Suprapubic skin (tissue), 4 donors: ENCODE results near the gene GSTA1. TPM values are rescaled to one million over a fixed set of nuclear protein-coding genes. Genes with fewer than 3 reads are reported as not detected.
A peak's percentile ranks its signal among the peaks of the same experiment; 100 is the strongest.
"Not testable (repeated sequence)": the region's sequence is repeated elsewhere in the genome, so short reads cannot be mapped to it uniquely, and the experiment has no call there.

Source experiments
- DNase-seq, 2 donors: peaks; one replicate each; pipeline ENCODE4 v3.0.0-alpha.2; 2019; ENCODE audit warnings: low spot score in 2 of 2
- H3K27ac ChIP-seq: fragments of 200-600 bp; sonication (generic); one replicate; pipeline ENCODE4 v1.5.1; 2019
- H3K27me3 ChIP-seq: fragments of 200-600 bp; sonication (generic); one replicate; pipeline ENCODE4 v1.5.1; 2019
- H3K36me3 ChIP-seq: fragments of 200-600 bp; sonication (generic); one replicate; pipeline ENCODE4 v1.5.1; 2019
- H3K4me1 ChIP-seq: fragments of 200-600 bp; sonication (generic); one replicate; pipeline ENCODE4 v1.5.1; 2019
- H3K4me3 ChIP-seq: fragments of 200-600 bp; sonication (generic); one replicate; pipeline ENCODE4 v1.5.1; 2019; ENCODE audit warnings: mild to moderate bottlenecking
- H3K9me3 ChIP-seq: fragments of 200-600 bp; sonication (generic); one replicate; pipeline ENCODE4 v1.5.1; 2019
- EP300 ChIP-seq: sonication (generic); formaldehyde crosslinking; IDR thresholded peaks from one replicate; pipeline ENCODE4 v1.6.1; 2017; ENCODE audit warnings: antibody characterized with exemption
- POLR2A ChIP-seq, 2 donors: fragments of 450-650 bp; IDR thresholded peaks; one replicate each; pipeline ENCODE4 v1.6.1; 2017; ENCODE audit warnings: antibody characterized with exemption in 2 of 2, mild to moderate bottlenecking in 2 of 2, moderate library complexity in 2 of 2
- POLR2AphosphoS5 ChIP-seq, 3 donors: sonication (generic); formaldehyde crosslinking; IDR thresholded peaks; one replicate each; pipeline ENCODE4 v1.6.1; 2017; ENCODE audit warnings: antibody characterized with exemption in 3 of 3
- WGBS: methylation state at CpG from one replicate; pipeline ENCODE4 v1.1.5; 2018; 5-methylcytosine and 5-hydroxymethylcytosine counted together
- total RNA-seq, 4 donors: library from RNA; depleted of rRNA; stranded (reverse); fragments of >200 nt; gene quantifications; one replicate each; pipeline ENCODE4 v1.1.0, GENCODE V29; 2016
- TF ChIP-seq, protein P1 (sequence below), 2 donors: fragments of 200-600 bp in 1 of 2; fragments of 450-650 bp in 1 of 2; sonication (generic) in 1 of 2; IDR thresholded peaks; one replicate each; pipeline ENCODE4 v1.5.1; 2016 to 2019; ENCODE audit warnings: antibody characterized with exemption in 2 of 2, mild to moderate bottlenecking in 1 of 2, moderate library complexity in 1 of 2

GSTA1 gene
- total RNA-seq, 4 donors from 2014 or later = not detected

DNA sequence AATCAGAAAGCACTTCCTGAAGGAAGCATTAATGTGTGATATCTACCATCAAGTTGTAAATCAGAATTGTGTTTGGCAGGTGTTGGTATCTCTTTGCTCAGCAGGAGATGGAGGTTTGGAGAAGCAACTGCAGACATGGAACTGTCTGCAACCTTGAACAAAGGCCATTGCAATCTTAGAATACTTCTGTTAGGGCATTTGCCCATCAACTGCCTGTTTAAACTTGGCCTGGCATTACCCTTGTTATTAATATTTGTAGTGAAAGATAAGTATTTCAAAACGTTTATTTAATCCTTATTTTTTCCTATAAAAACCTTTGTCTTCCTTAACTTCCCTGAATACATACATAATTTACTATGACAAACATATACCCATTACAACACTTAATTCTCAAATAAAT is 22.9 kb upstream of the GSTA1 start:
- Histone ChIP-seq H3K9me3 (no peaks in the 10 kb centered on the region), H3K36me3 (no peaks in the 10 kb centered on the region), H3K4me1 (no peaks in the 10 kb centered on the region), H3K27ac (no peak overlapping the region), H3K27me3 (no peaks in the 10 kb centered on the region), H3K4me3 (no peak overlapping the region)
- DNase-seq = no peak
- 35% methylated on average over 1 of the region's 1 CpG for WGBS
- no peak for TF ChIP-seq POLR2A (IDR thresholded peaks at IDR 0.05)
- TF ChIP-seq POLR2AphosphoS5 (IDR thresholded peaks at IDR 0.05) = no peak
- TF ChIP-seq EP300 = no peak
- TF ChIP-seq, protein P1, sequence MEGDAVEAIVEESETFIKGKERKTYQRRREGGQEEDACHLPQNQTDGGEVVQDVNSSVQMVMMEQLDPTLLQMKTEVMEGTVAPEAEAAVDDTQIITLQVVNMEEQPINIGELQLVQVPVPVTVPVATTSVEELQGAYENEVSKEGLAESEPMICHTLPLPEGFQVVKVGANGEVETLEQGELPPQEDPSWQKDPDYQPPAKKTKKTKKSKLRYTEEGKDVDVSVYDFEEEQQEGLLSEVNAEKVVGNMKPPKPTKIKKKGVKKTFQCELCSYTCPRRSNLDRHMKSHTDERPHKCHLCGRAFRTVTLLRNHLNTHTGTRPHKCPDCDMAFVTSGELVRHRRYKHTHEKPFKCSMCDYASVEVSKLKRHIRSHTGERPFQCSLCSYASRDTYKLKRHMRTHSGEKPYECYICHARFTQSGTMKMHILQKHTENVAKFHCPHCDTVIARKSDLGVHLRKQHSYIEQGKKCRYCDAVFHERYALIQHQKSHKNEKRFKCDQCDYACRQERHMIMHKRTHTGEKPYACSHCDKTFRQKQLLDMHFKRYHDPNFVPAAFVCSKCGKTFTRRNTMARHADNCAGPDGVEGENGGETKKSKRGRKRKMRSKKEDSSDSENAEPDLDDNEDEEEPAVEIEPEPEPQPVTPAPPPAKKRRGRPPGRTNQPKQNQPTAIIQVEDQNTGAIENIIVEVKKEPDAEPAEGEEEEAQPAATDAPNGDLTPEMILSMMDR (IDR thresholded peaks at IDR 0.05) = no peak

DNA sequence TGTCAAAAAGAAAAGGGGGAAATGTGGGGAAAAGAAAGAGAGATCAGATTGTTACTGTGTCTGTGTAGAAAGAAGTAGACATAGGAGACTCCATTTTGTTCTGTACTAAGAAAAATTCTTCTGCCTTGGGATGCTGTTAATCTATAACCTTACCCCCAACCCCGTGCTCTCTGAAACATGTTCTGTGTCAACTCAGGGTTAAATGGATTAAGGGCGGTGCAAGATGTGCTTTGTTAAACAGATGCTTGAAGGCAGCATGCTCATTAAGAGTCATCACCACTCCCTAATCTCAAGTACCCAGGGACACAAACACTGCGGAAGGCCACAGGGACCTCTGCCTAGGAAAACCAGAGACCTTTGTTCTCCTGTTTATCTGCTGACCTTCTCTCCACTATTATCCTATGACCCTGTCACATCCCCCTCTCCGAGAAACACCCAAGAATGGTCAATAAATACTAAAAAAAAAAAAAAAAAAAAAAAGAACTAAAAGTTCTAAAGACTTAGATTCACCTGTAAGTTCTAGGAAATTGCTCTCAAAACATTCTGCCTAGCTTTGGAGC is 22.4 kb upstream of the GSTA1 start:
- H3K9me3 ChIP-seq, DNase-seq, H3K36me3 ChIP-seq, H3K27me3 ChIP-seq, H3K27ac ChIP-seq, H3K4me1 ChIP-seq, H3K4me3 ChIP-seq: not testable (repeated sequence)
- WGBS = 77% methylated on average over 4 of the region's 4 CpGs

DNA sequence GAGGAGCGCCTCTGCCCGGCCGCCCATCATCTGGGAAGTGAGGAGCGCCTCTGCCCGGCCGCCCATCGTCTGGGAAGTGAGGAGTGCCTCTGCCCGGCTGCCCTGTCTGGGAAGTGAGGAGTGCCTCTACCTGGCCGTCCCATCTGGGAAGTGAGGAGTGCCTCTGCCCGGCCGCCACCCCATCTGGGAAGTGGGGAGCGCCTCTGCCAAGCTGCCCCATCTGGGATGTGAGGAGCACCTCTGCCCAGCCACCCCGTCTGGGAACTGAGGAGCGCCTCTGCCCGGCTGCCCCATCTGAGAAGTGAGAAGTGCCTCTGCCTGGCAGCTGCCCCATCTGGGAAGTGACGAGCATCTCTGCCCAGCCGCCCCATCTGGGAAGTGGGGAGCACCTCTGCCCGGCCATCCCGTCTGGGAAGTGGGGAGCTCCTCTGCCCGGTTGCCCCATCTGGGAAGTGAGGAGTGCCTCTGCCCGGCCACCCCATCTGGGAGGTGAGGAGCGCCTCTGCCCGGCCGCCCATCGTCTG is 21.7 kb upstream of the GSTA1 start:
- not testable (repeated sequence) for H3K36me3 ChIP-seq, H3K27me3 ChIP-seq, H3K4me1 ChIP-seq, H3K9me3 ChIP-seq, DNase-seq, H3K27ac ChIP-seq, H3K4me3 ChIP-seq
- WGBS = 97% methylated on average over 7 of the region's 25 CpGs

DNA sequence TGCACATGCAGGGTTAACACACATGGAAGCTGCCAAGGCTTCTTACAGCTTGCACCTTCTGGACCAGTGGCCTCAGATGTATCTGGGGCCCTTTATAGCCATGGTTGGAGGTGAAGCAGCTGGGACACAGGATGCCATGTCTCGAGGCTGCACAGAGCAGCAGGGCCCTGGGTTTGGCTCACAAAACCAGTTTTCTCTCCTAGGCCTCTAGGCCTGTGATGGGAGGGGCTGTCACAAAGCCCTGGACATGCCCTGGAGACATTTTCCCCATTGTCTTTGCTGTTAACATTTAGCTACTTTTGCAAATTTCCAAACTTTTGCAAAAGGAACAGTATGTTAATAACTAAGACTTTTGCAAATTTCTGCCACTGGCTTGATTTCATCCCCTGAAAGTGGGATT is 18.2 kb upstream of the GSTA1 start:
- WGBS = no CpG with 5 or more reads among the region's 1 CpG

DNA sequence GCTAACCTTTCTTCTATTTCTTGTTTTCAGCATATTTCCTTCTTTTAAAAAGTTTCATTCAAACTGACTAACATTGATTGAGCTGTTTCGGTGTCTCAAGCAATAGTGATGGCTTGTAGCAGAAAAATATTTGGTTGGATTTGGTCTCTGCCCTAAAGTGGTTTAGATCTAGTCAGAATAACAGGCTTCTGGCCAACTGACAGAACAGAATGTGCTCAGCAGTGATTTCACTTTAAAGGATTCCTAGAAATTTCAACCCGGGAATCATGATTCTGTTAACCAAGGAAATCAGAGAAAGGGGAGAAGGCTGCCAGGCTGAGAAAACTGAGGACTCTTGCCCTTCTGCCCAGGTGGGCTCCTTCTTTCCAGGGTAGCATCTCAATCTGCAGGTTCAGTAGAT is 16.6 kb upstream of the GSTA1 start:
- H3K4me1 ChIP-seq = no peaks in the 10 kb centered on the region
- H3K4me3 ChIP-seq = no peak overlapping the region
- TF ChIP-seq, protein P1 (IDR thresholded peaks at IDR 0.05) = no peak
- no peak for TF ChIP-seq EP300
- TF ChIP-seq POLR2A (IDR thresholded peaks at IDR 0.05) = no peak
- no peak for TF ChIP-seq POLR2AphosphoS5 (IDR thresholded peaks at IDR 0.05)
- DNase-seq = no peak
- H3K27me3 ChIP-seq = no peaks in the 10 kb centered on the region
- no peak overlapping the region for H3K27ac ChIP-seq
- H3K36me3 ChIP-seq = no peaks in the 10 kb centered on the region
- H3K9me3 ChIP-seq = no peaks in the 10 kb centered on the region
- WGBS = 65% methylated on average over 2 of the region's 2 CpGs

More for the DNA sequence above, 18.2 kb upstream of the GSTA1 start:
- Histone ChIP-seq H3K4me1 (no peaks in the 10 kb centered on the region), H3K27ac (no peak overlapping the region), H3K9me3 (no peaks in the 10 kb centered on the region), H3K4me3 (no peak overlapping the region), H3K36me3 (no peaks in the 10 kb centered on the region), H3K27me3 (no peaks in the 10 kb centered on the region)
- TF ChIP-seq POLR2A (IDR thresholded peaks at IDR 0.05) (no peak), EP300 (no peak), POLR2AphosphoS5 (IDR thresholded peaks at IDR 0.05) (no peak)
- TF ChIP-seq, protein P1 (IDR thresholded peaks at IDR 0.05) = no peak
- DNase-seq = no peak

DNA sequence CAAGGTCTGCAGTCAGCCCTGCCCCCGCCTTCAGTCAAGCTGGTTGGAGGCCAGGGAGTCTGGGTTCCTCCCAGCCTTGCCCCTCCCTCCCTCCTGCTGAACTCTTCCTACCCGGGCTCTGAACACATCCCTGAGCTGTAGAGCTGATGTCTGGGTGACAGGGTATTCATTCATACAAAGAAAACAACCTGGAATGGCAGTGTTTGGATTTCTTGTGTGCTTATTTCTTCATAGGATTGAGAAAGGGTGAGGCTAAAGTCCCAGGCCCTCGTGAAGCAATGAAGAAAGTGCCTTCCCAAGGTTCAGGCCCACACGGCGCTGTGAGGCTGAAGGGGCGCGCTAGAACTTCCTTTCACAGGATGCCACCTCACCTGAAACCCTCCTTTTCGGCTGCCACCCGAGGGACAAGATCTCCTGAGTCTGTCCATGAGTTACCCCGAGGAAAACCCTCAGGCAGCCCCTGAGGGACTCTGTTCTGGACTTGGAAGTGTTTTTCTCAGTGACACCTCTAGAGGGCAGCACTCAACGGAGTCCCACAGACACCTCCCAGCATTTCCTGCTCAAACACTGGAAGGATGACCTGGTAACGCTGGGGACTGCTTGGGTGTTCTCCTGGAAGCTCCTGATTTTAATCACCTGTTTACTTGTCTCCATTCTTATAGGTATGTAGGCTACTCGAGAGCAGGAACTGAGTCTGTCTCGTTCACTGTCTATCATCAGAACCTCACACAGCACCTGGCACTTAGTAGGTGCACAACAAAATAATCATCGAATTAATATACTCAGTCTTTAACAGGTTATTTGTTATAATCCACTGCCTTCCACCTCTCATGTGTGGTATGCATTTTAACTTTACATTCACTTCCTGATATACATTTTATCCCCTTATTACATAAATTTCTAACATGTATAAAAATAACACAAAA is 11.8 kb upstream of the GSTA1 start:
- TF ChIP-seq, protein P1 (IDR thresholded peaks at IDR 0.05) = peak; percentile 43 to 45
- TF ChIP-seq POLR2A (IDR thresholded peaks at IDR 0.05) = no peak
- WGBS = 51% methylated on average over 13 of the region's 15 CpGs
- no peak for DNase-seq
- Histone ChIP-seq H3K9me3 (no peaks in the 10 kb centered on the region), H3K4me1 (no peaks in the 10 kb centered on the region), H3K4me3 (no peak overlapping the region), H3K27ac (no peak overlapping the region), H3K27me3 (no peaks in the 10 kb centered on the region), H3K36me3 (no peaks in the 10 kb centered on the region)

DNA sequence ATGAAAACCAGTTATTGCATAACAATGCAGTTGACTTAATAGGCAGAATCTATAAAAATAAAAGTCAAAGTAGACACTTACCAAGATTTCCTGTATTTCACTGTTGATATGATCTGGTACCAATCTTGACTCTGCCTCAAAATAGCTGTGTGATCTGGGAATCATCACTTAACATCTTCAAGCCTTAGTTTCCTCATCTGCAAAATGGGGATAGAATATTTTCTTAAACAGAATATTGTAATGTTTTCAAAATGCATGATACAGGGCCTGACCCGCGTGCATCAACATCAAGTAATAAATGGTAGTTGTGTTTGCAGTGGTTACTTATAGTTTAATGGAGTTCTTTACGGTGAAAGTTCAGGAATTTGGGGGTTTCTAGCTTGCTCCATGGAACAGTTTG is 10.9 kb upstream of the GSTA1 start:
- 66% methylated on average over 3 of the region's 3 CpGs for WGBS
- H3K27ac ChIP-seq, H3K4me3 ChIP-seq, H3K27me3 ChIP-seq, H3K9me3 ChIP-seq, DNase-seq, H3K36me3 ChIP-seq, H3K4me1 ChIP-seq: not testable (repeated sequence)

DNA sequence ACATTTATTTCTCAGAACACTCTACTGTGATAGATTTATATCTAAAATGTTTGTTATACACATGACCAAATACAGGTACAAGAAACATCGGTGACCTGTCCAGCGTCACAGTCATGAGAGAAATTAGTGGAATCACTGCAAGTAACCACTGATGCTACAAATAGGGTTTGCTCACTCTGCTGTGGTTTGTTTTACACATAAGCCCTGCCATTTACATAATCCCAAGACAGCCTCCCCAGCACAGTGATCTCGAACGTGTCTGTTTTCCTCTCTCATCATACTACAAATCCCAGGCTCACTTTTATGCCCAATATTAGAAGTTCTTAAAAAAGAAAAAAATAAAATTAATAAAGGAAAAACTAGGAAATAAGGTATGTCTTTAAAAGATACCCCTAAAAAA is 6.2 kb upstream of the GSTA1 start:
- not testable (repeated sequence) for H3K27me3 ChIP-seq, DNase-seq, H3K4me3 ChIP-seq, H3K36me3 ChIP-seq, H3K4me1 ChIP-seq, H3K27ac ChIP-seq, H3K9me3 ChIP-seq
- WGBS = 78% methylated on average over 4 of the region's 4 CpGs
